ENCODE data around the gene ERBB2. TPM values are rescaled to one million over a fixed set of nuclear protein-coding genes. Genes with fewer than 3 reads are reported as not detected.

ERBB2 gene
- total RNA-seq, 1 donor from 2014 or later: 49.0 TPM

- DNase-seq (ENCODE audit: low spot score): no peak
- peaks cover 23% of the 10 kb centered on the region for H3K27me3 Mint-ChIP-seq (ENCODE audit: unreplicated experiment)
- H3K9me3 Mint-ChIP-seq (ENCODE audit: unreplicated experiment): no peaks in the 10 kb centered on the region
- H3K27ac Mint-ChIP-seq (ENCODE audit: unreplicated experiment): no peak overlapping the region
- H3K36me3 Mint-ChIP-seq (ENCODE audit: low read depth, unreplicated experiment): no peaks in the 10 kb centered on the region
- H3K4me1 Mint-ChIP-seq (ENCODE audit: unreplicated experiment): peaks cover 18% of the 10 kb centered on the region
- TF ChIP-seq, protein P1, sequence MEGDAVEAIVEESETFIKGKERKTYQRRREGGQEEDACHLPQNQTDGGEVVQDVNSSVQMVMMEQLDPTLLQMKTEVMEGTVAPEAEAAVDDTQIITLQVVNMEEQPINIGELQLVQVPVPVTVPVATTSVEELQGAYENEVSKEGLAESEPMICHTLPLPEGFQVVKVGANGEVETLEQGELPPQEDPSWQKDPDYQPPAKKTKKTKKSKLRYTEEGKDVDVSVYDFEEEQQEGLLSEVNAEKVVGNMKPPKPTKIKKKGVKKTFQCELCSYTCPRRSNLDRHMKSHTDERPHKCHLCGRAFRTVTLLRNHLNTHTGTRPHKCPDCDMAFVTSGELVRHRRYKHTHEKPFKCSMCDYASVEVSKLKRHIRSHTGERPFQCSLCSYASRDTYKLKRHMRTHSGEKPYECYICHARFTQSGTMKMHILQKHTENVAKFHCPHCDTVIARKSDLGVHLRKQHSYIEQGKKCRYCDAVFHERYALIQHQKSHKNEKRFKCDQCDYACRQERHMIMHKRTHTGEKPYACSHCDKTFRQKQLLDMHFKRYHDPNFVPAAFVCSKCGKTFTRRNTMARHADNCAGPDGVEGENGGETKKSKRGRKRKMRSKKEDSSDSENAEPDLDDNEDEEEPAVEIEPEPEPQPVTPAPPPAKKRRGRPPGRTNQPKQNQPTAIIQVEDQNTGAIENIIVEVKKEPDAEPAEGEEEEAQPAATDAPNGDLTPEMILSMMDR (IDR thresholded peaks at IDR 0.05; ENCODE audit: unreplicated experiment): no peak
- no peak overlapping the region for H3K4me3 Mint-ChIP-seq (ENCODE audit: unreplicated experiment)
Measured at GRCh38 chr17:39736319-39737165, 36.7 kb downstream of the ERBB2 start.

DNA sequence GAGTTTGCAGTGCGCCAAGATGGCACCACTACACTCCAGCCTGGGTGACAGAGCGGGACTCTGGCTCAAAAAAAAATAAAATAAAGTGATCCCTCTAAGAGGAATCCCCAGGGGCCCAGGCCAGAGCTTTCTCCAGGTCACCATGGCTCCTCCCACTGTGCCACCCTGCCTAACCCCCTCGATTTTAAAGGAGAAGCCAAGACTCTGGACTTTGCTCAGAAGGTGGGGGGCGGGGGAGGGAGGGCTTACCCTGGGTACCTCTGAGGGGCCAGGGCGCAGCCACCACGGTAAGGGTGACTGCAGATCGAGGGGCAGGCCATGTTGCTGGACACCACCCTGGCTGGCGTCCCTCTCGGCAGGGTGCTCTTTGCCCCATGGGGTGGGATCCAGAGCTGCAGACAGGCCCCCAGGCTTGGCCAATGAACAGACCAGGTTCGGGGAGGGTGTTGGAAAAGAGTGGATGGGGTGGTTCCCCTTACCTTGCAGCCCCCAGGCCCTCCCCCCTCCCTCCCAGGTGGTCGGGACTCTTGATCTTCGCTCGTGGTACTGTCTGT lies 37.4 kb downstream of the ERBB2 start:
- DNase-seq (ENCODE audit: low spot score): no peak
- Mint-ChIP-seq H3K27me3 (ENCODE audit: unreplicated experiment) (peaks cover 23% of the 10 kb centered on the region), H3K4me1 (ENCODE audit: unreplicated experiment) (peaks cover 18% of the 10 kb centered on the region), H3K36me3 (ENCODE audit: low read depth, unreplicated experiment) (no peaks in the 10 kb centered on the region), H3K27ac (ENCODE audit: unreplicated experiment) (no peak overlapping the region), H3K4me3 (ENCODE audit: unreplicated experiment) (no peak overlapping the region), H3K9me3 (ENCODE audit: unreplicated experiment) (no peaks in the 10 kb centered on the region)
- TF ChIP-seq, protein P1 (IDR thresholded peaks at IDR 0.05; ENCODE audit: unreplicated experiment): no peak

DNA sequence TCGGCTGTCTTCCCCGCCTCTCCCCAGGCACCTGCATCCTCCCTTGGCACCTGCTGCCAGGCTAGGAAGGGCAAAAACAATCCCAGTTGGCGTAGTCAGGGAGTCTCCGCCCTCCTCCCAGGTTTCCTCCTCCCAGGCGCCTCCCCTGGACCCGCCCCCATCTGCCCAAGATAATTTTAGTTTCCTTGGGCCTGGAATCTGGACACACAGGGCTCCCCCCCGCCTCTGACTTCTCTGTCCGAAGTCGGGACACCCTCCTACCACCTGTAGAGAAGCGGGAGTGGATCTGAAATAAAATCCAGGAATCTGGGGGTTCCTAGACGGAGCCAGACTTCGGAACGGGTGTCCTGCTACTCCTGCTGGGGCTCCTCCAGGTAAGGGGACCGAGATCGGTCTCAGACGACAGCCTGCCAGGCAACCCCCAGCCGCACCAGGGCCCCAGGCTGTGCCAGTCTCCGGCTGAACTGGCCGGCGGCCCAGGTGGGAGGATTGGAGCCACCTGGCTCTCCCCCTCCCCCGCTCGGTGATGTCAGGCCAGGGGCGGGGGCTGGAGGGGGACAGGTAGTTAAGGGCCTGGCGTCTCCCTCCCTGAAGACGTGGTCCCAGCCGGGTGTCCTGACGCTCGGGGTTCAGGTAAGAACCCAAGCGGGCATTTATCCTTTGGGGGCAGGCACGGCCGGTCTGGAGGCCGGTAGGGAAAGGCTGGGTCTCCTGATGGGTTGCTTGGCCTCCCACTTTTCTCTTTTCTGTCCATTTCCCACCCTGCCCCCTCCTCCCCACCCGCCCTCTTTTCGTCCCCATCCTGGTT lies 38.1 kb downstream of the ERBB2 start, which contains the start of gene GRB7:
GRB7 (plus strand) TSS at position 179 of the 808 bp plus-strand sequence. CDS start 4,364 bp downstream, outside the sequence.
- no peaks in the 10 kb centered on the region for H3K9me3 Mint-ChIP-seq (ENCODE audit: unreplicated experiment)
- H3K36me3 Mint-ChIP-seq (ENCODE audit: low read depth, unreplicated experiment): no peaks in the 10 kb centered on the region
- no peak within 1 kb of the TSS for H3K27ac Mint-ChIP-seq (ENCODE audit: unreplicated experiment)
- TF ChIP-seq, protein P1 (IDR thresholded peaks at IDR 0.05; ENCODE audit: unreplicated experiment): no peak
- peaks cover 18% of the 10 kb centered on the region for H3K4me1 Mint-ChIP-seq (ENCODE audit: unreplicated experiment)
- peak within 1 kb of the TSS; percentile 65 for H3K4me3 Mint-ChIP-seq (ENCODE audit: unreplicated experiment)
- no peak for DNase-seq (ENCODE audit: low spot score)
- H3K27me3 Mint-ChIP-seq (ENCODE audit: unreplicated experiment): peaks cover 20% of the 10 kb centered on the region

DNA sequence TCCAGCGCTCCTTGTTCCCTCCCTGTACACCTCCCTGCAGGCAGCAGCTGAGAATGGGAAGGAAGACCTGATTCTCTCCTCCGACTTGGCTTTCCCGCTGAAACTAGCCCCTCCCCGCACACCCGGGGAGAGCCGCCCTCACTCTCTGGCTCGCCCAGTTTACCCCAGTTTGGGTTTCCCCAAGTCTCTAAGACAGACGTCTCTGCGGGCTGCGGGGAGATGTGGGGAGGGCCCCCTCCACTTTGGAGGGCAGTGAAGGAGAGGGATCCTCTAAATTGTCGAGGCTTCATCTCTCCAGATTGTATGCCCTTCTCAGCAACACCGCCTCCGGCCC lies 38.7 kb downstream of the ERBB2 start:
- Mint-ChIP-seq H3K4me3 (ENCODE audit: unreplicated experiment) (peak overlapping the region; percentile 65), H3K27me3 (ENCODE audit: unreplicated experiment) (peaks cover 20% of the 10 kb centered on the region), H3K9me3 (ENCODE audit: unreplicated experiment) (no peaks in the 10 kb centered on the region), H3K36me3 (ENCODE audit: low read depth, unreplicated experiment) (no peaks in the 10 kb centered on the region), H3K27ac (ENCODE audit: unreplicated experiment) (no peak overlapping the region), H3K4me1 (ENCODE audit: unreplicated experiment) (peaks cover 18% of the 10 kb centered on the region)
- TF ChIP-seq, protein P1 (IDR thresholded peaks at IDR 0.05; ENCODE audit: unreplicated experiment): no peak
- DNase-seq (ENCODE audit: low spot score): no peak

Measured in endothelial cell (in vitro differentiated cells).